GOT3 (cell line): Measurements from ENCODE around the gene NGEF.
"Not testable (repeated sequence)": the region's sequence is repeated elsewhere in the genome, so short reads cannot be mapped to it uniquely, and the experiment has no call there.

ENCODE experiments used
- DNase-seq: peaks from one replicate; lab custom pipeline; 2025; ENCODE audit warnings: mixed read lengths; lab: John Stamatoyannopoulos, UW

NGEF gene

DNA sequence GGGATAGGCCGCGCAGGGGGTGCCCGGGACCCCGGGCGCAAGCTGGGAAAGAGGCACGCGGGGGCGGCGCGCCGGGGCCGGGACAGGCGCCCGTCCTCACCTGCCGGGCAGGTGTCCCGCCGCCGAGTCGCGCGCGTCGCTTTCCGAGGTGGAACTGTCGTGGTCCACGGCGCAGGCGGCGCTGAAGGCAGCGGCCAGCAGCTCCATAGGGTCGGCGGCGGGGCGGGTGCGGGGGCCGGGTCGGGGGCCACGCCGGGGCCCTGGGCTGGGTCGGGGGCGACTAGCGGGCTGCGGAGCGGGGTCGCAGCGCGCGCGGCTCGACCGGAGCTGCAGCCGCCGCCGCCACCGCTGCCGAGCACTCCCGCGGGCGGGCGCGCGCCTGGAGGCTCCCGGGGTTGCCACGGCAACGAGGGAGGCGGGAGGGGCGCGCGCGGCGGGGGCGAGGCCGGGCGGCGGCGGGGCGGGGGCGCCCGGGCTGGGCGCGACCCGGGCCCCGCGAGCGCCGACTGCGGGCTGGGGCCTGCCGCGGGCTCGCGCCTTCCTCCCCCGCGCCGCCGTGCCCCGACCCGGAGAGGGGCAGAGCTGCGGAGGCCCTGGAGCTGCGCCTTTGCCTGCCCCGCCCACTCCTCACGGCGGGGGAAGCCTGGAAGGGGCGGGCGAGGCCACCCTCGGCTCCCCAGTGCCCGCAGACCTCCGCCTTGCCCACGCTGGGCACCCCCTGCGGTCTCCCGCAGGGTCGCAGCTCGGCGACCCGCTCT, 85.1 kb downstream of the NGEF start:
- no peak for DNase-seq

GRCh38 chr2:232927032-232927792, 85.8 kb downstream of the NGEF start:
- DNase-seq = no peak

GRCh38 chr2:232926431-232926939, 86.6 kb downstream of the NGEF start:
- DNase-seq = no peak

- no peak for DNase-seq
These were observed 87.3 kb downstream of the NGEF start for GRCh38 chr2:232925821-232926156.

DNA sequence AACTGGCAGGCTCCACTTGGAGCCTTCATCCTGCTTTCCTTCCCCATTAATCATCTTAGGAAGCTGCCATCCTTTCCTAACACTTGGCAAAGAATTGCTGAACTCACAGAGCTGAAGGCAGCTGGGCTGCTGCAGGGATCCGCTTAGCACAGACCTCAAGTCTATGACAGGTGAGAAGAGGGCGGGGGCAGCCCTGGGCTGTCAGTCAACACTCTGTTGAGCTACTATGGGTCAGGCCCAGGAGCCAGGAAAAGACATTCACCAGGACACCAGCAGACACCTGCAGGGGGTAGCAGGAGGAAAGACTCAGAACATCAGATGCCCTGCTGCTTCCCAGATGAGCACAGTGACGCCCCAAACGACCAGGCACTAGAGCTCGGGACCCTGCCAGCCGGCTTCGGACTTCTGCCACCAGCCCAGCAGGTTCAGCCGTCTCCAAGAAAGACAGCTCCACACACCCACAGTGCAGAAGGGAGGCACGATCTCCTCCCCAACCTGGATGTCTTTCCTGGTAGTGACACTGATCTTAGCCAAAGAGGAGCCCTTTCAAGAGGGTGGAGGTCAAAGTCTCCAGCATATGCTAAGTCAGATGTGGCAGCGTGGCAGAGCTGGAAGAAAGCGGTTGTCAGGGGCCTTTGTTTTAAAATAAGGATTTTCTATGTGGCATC, 87.8 kb downstream of the NGEF start:
- DNase-seq = no peak

GRCh38 chr2:232924433-232924832, 88.6 kb downstream of the NGEF start:
- no peak for DNase-seq

DNA sequence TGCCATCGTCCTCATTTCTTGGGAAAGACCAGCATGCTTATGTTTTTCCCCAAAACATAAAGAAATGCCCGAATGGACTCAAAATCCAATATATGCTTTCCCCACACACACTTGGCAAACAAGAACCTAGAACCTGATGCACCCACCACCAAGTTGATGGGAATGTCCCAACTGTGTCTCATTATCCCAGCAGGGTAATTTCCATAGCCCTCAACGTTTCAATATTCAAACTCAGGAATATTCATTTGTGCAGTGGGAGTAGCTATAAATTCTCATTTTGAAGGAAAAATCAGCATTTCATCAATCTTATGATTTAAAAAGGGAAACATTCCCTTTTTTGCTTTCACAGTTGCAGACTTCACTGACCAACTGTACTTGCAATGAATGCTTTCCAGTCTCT, 92.3 kb downstream of the NGEF start:
- DNase-seq = no peak

DNA sequence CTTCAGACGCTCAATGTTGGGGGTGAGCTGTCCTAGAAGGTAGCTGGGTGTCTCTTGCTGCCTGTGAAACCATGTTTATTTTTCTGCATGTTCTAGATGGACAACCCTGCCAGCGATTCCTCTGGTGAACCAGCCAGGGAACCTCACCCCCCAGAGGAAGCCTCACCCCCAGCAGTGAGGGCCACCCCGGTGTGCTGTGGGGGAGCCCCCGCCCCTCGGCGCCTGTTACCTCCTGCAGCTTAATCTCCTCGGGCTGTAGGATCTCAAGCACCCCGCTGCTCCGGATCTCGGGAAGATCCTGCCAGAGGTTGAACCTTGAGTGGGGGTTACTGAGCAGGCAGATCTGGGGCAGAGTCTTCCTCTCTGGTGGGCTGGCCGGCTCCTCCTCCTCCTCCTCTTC, 93.0 kb downstream of the NGEF start:
- DNase-seq = no peak

GRCh38 chr2:232919141-232919540, 93.9 kb downstream of the NGEF start:
- DNase-seq = no peak

DNA sequence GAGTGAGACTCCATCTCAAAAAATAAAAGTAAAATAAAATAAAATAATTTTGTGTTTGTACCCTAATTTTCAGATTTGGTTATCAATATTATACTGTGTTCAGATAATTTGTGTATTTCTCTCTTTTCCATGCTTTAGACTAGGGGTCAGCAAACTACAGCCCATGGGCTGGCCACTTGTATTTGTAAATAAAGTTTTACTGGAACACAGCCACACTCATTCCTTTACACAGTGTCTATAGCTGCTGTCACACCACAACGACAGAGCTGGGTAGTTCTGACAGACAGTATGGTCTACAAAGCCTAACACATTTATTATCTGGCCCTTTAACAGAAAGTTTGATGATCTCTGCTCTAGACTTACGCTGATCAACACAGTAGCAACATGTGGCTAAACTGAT, 99.2 kb downstream of the NGEF start:
- no peak for DNase-seq

DNA sequence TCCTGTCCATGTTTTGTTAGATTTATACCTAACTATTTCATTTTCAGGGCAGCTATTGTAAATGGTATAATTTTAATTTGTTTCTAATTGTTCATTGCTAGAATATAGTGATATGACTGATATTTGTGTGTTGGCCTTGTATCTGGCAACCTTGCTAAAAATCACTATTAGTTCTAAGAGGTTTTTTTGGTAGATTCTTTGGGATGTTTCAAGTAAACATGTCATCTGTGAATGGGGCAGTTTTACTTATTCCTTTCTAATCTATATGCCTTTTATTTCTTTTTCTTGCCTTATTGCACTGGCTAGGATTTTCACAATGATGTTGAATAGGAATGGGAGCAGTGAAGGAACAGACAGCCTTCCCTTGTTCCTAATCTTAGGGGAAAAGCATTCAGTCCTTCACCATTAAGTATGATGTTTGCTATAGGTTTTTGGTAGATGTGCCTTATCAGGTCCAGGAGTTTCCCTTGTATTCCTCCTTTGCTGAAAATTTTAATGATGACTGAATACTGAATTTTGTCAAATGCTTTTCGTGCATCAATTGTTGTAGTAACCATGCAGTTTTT, 101.3 kb downstream of the NGEF start:
- no peak for DNase-seq

GRCh38 chr2:232910376-232910775, 102.7 kb downstream of the NGEF start:
- DNase-seq = no peak

- no peak for DNase-seq
These were observed 104.4 kb downstream of the NGEF start for GRCh38 chr2:232908695-232909094.

- not testable (repeated sequence) for DNase-seq
These were observed 105.4 kb downstream of the NGEF start for GRCh38 chr2:232907718-232908085.

GRCh38 chr2:232906867-232907717, 106.0 kb downstream of the NGEF start:
- DNase-seq = not testable (repeated sequence)

DNA sequence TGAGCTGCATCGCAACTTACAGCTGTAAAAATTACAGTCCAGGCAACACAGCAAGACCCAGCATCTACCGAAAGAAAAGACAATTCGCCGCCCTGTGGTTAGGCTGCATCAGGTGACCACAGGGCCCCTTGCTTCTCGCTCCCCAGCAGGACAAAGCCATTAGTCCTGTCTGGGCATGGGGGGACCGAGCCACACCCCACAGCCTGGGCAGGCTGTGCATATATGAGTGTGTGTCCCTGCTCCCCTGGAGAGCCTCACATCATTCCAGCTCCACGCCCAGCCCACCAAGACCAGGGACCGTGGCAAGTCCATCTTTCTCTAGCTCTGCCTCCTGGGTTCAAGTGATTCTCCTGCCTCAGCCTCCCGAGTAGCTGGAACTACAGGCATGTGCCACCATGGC, 109.1 kb downstream of the NGEF start:
- no peak for DNase-seq

- DNase-seq = peak; percentile 16
These were observed 111.1 kb downstream of the NGEF start for GRCh38 chr2:232901736-232902578.

DNA sequence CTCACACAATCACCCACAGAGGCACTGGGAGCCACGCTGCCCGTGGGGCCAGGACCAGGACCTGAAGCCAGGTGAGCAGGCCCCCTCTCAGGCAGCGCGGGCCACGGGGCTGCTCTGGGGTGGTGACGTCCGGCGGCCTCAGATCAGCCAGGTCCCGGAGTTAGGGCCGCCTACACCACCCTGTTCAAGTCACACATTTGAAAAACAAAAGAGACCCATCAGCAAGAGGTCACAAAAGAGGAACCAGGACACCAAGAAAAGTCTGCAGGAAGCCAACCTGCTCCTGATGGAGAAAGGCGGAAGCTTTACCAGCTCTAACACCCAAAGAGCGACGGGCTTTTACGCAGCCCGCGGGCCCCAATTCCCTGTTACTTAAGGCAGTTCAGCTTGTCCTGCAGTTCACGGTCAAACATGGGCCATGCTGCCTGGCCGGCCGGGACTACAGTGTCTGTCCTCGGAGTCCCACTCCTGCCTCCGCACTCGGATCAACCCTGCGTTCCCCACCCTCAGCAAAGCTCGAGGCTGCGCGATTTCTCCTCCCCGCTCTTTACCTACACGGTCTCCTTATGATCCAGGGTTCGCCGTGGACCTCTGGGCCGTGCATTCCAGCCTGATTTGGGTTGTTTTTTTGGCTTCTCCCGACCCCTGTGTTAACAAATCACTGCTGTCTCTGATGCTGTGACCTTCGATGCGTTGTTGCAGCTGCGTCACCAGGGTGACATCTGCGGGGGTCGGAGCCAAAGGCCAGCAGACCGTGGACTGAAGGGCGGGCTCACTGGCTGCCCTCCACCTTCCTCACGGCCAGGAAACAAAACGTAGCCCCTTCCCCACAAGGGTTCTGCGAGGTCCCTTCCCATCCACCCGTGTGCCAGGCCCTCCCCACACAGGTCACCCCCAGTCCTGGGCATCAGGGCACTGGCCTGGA, 112.0 kb downstream of the NGEF start:
- no peak for DNase-seq
